Neuron (in vitro differentiated cells): Measurements from ENCODE around the gene RLF.

Source experiments
- H2AFZ ChIP-seq: one replicate; pipeline ENCODE4 v1.6.1; 2013; ENCODE audit warnings: low read depth, mild to moderate bottlenecking, inconsistent platforms, low read length, moderate library complexity
- H3K27me3 ChIP-seq: one replicate; pipeline ENCODE4 v1.6.1; 2013; ENCODE audit warnings: low read length; ENCODE audit not compliant: insufficient read depth
- H3K36me3 ChIP-seq: one replicate; pipeline ENCODE4 v1.6.1; 2013; ENCODE audit warnings: low read length; ENCODE audit not compliant: insufficient read depth
- H3K4me1 ChIP-seq: one replicate; pipeline ENCODE4 v1.6.1; 2013; ENCODE audit warnings: low read length; ENCODE audit not compliant: insufficient read depth
- H3K4me3 ChIP-seq: 2 replicates; pipeline ENCODE4 v1.5.1; 2013; ENCODE audit warnings: mild to moderate bottlenecking, low read length, moderate library complexity
- H3K9me3 ChIP-seq: one replicate; pipeline ENCODE4 v1.6.1; 2013; ENCODE audit warnings: low read length

Gene RLF

DNA sequence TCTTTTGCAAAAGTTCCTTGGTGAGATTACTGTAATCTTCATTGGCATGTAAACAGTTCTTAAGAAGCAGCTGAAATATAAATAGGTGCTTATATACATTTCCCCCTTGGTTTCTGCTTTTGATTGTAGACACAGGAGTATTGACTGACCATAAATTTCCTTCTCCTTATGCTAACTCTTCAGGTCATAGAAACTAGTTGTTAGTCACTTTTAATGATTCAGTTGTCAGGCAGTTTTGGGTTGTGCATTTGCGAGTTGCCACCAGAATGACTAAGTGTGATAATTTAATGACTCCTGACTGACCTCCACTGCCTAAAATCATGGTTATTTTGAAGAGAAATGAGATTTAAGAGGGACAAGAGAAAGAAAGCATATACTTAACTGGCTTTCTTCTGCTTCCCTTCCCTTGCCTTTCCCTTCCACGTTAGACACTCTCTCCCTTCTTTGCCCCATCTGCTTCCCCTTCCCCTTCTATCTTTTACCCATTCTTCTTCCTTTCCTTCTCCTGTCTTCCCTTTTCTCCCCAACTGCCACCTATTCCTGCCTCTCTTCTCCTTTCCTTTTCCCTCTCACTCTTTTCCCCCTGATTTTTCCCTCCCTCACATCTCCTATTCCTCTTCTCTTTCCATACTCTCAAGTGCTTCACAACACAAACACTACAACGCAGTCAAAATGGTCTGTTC lies 109.1 kb downstream of the RLF start:
- H3K4me1 ChIP-seq: no peaks in the 10 kb centered on the region
- H3K9me3 ChIP-seq: no peaks in the 10 kb centered on the region
- peaks cover 76% of the 10 kb centered on the region for H3K36me3 ChIP-seq

DNA sequence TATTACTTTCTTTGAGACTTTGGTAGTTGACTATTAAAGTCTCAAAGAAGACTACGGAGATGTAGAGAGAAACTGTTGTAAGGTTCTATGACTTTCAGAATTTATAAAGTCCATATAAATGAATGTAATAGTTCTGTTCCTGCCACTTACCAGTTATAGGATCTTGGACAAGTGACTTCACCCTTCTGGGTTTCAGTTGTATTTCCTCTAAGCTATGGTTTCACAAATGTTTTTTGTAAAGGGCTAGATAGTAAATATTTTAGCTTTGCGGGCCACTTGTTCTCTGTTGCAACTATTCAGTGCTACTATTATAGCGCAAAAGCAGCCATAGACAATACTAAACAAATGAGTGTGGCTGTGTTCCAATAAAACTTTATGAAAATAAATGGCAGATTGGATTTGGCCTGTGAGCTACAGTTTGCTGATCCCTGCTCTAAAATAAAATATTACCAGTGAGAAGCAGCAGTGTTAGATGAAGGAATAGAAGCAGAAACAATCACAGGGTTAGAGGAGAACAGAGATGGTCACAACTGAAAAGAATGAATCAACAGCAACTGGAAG lies 111.5 kb downstream of the RLF start:
- H2AFZ ChIP-seq: no peak overlapping the region
- no peaks in the 10 kb centered on the region for H3K27me3 ChIP-seq
- H3K4me1 ChIP-seq: no peaks in the 10 kb centered on the region
- H3K9me3 ChIP-seq: no peaks in the 10 kb centered on the region
- no peak overlapping the region for H3K4me3 ChIP-seq
- H3K36me3 ChIP-seq: peaks cover 76% of the 10 kb centered on the region

More for the DNA sequence above, 109.1 kb downstream of the RLF start:
- Histone ChIP-seq H2AFZ (no peak overlapping the region), H3K27me3 (no peaks in the 10 kb centered on the region), H3K4me3 (no peak overlapping the region)

DNA sequence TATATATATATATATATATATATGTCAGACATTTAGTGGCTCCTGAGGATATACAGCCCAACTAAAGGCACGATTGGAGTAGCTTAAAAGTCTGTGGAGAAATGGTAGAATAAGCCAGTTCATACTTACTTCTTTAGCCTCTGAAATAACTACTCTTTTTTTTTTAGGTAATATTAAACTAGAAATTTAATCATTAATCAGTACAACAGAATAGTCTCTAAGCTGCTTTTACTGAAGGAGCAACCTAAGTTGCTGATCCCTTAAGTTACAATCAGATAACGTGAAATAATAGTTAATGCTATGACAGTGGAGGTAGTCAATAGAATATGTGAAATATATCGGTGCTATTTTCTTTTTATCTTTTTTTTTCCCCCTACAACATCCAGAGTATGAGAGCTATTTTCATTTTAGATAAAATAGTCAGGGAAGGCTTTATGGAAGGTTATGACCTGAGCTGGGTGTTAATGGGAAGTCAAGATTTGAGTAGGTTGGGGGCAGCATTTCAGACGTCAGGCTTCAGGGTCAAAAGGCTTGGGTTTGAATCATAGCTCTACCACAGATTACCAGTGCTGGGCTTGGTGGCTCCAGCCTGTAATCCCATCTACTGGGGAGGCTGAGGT lies 112.5 kb downstream of the RLF start:
- H3K4me3 ChIP-seq: no peak overlapping the region
- H3K36me3 ChIP-seq: peaks cover 67% of the 10 kb centered on the region
- no peaks in the 10 kb centered on the region for H3K9me3 ChIP-seq
- H3K4me1 ChIP-seq: no peaks in the 10 kb centered on the region
- no peak overlapping the region for H2AFZ ChIP-seq
- no peaks in the 10 kb centered on the region for H3K27me3 ChIP-seq

DNA sequence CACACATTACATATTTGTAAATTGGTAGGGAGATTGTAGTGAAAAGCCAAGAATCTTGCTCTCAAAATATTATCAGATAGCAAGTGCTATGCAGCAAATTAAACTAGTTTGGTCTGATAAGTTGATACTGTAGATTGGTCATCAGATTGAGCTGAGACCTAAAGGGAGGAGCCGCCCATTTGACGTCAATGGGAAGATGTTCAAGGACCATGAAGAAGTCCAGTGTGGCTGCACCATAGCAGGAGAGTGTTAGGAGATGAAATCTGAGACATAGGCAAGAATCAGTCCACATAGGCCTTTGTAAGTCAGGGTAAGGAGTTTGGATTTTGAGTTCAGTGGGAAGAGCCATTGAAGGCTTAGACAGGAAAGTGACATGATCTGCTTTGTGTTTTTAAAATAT lies 113.1 kb downstream of the RLF start:
- no peaks in the 10 kb centered on the region for H3K4me1 ChIP-seq
- no peak overlapping the region for H2AFZ ChIP-seq
- H3K9me3 ChIP-seq: no peaks in the 10 kb centered on the region
- no peak overlapping the region for H3K4me3 ChIP-seq
- no peaks in the 10 kb centered on the region for H3K27me3 ChIP-seq
- H3K36me3 ChIP-seq: peaks cover 67% of the 10 kb centered on the region

DNA sequence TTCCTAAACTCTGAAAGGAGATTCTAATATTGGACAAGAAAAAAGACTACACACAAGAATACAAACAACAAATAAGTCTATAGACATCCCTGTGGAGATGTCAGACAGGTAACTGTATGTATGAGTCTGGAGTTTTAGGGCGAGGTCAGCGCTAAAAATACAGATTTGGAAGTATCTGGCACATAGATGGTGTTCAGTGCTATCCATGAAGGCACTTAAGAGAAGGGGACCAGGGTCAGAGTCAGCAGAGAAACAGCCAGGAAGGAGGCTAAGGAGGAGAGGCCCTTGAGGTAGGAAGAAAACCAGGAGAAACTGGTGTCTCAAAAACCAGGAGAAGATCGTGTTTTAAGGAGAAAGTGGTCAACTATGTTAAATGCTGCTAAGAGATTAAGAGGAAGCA lies 114.9 kb downstream of the RLF start:
- no peaks in the 10 kb centered on the region for H3K9me3 ChIP-seq
- H3K36me3 ChIP-seq: peaks cover 60% of the 10 kb centered on the region
- H3K27me3 ChIP-seq: no peaks in the 10 kb centered on the region
- no peaks in the 10 kb centered on the region for H3K4me1 ChIP-seq
- no peak overlapping the region for H2AFZ ChIP-seq
- H3K4me3 ChIP-seq: no peak overlapping the region

DNA sequence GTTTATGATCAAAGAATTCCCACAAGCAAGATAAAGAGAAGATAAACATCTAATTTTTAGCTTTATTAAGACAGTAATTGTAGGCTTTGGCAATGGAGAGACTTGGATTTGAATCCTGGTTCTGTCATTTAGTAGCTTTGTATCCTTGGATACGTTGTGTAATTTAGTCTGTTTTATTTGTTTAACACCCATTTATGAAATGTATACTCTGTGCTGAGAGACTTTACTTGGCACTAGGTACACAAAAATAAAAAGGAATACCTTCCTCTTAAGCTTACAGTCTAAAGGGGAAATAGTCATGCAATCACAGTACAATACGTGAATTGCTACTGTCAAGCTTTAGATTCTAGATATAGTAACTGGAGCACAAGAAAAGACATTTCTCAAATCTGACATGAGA lies 120.7 kb downstream of the RLF start:
- Histone ChIP-seq H3K4me1 (no peaks in the 10 kb centered on the region), H3K9me3 (no peaks in the 10 kb centered on the region), H3K4me3 (no peak overlapping the region), H3K36me3 (peaks cover 43% of the 10 kb centered on the region), H3K27me3 (no peaks in the 10 kb centered on the region), H2AFZ (no peak overlapping the region)
